ENCODE results near the gene PMPCA. TPM values are rescaled to one million over a fixed set of nuclear protein-coding genes. Genes with fewer than 3 reads are reported as not detected.
A peak's percentile ranks its signal among the peaks of the same experiment; 100 is the strongest.

PMPCA gene
- total RNA-seq, 1 experiment from 2014 or later, result 94.5 TPM

DNA sequence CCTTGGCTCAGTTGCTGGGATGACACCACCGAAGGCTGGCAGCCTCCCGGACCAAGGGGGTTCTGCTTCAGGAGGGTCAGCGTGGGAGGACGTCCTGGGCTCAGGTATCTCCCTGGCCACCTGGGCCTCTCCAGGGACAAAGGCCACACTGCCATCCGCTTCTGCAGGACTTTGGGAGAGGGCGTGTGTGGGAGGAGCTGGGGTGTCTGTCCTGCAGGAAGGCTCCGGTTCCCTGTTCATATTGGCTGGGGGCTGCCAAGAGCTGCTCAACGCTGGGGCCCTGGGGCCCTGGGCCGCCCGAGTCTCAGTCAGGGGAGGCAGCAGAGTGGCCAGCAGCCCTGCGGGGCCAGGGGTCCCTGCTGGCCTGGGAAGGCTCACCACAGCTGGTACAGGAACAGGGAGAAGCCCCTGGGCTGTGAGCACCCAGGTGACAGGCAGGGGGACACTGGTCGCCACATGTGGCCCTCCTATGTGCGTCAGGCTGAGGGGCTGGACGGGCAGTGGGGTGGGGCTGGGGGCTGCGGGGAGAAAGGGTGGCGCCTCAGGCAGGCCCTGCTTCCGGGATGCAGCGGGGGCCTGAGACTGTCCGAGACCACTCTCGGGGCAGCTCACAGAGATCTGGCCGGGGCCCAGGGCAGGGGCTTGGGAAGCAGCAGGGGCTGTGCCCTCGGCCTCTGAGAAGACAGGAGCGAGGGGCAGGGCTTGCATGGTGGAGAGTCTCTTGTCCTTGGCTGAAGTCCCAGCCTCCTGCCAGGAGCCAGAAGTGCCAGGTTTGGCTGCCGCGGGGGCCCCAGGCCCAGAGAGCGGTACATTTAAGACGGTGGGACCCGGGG, 32.1 kb upstream of the PMPCA start:
- TF ChIP-seq, protein P1, sequence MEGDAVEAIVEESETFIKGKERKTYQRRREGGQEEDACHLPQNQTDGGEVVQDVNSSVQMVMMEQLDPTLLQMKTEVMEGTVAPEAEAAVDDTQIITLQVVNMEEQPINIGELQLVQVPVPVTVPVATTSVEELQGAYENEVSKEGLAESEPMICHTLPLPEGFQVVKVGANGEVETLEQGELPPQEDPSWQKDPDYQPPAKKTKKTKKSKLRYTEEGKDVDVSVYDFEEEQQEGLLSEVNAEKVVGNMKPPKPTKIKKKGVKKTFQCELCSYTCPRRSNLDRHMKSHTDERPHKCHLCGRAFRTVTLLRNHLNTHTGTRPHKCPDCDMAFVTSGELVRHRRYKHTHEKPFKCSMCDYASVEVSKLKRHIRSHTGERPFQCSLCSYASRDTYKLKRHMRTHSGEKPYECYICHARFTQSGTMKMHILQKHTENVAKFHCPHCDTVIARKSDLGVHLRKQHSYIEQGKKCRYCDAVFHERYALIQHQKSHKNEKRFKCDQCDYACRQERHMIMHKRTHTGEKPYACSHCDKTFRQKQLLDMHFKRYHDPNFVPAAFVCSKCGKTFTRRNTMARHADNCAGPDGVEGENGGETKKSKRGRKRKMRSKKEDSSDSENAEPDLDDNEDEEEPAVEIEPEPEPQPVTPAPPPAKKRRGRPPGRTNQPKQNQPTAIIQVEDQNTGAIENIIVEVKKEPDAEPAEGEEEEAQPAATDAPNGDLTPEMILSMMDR (conservative IDR thresholded peaks at IDR 0.05), result no peak
- H3K79me2 ChIP-seq (ENCODE audit: insufficient read depth, low read length), result no peaks in the 10 kb centered on the region
- H3K4me1 ChIP-seq (ENCODE audit: insufficient read depth, low read length), result no peaks in the 10 kb centered on the region
- no peak overlapping the region for H2AFZ ChIP-seq (ENCODE audit: low read length)
- H3T11ph ChIP-seq (ENCODE audit: low read length), result no peak overlapping the region
- H3K27me3 Mint-ChIP-seq (ENCODE audit: low read depth), result no peaks in the 10 kb centered on the region
- no peak overlapping the region for H2BK15ac ChIP-seq (ENCODE audit: low read depth, low read length)
- no peaks in the 10 kb centered on the region for H4K20me1 ChIP-seq (ENCODE audit: control insufficient read depth, insufficient read depth, insufficient read length)
- H4K8ac ChIP-seq (replicated peaks; ENCODE audit: insufficient read length, low read depth, low read length), result no peak overlapping the region
- H3K79me1 ChIP-seq (ENCODE audit: insufficient read depth, low read depth, low read length, poor library complexity, severe bottlenecking), result no peaks in the 10 kb centered on the region
- no peak overlapping the region for H3K9ac ChIP-seq (ENCODE audit: extremely low read depth, insufficient read length, low read length)
- no peak overlapping the region for H3K4me3 Mint-ChIP-seq
- H3K18ac ChIP-seq (ENCODE audit: insufficient read length, low read depth, low read length), result no peak overlapping the region
- no peak overlapping the region for H2BK12ac ChIP-seq (ENCODE audit: insufficient read length, low read depth, low read length)
- no peak overlapping the region for H3K4me2 ChIP-seq (ENCODE audit: insufficient read depth, insufficient read length, low read length)
- no peaks in the 10 kb centered on the region for H3K23me2 ChIP-seq (ENCODE audit: insufficient read length, low read depth, low read length, poor library complexity, severe bottlenecking)
- peak overlapping the region in 1 of 3 experiments; percentile 48; a peak in 1 of 7 replicates for H3K27ac Mint-ChIP-seq
- H2BK20ac ChIP-seq (ENCODE audit: low read depth, low read length, poor library complexity, severe bottlenecking), result no peak overlapping the region
- no peak overlapping the region for H3K14ac ChIP-seq (ENCODE audit: insufficient read depth, low read length)
- no peak for DNase-seq
- H2AK5ac ChIP-seq (ENCODE audit: insufficient read length, low read length), result no peak overlapping the region
- no peak overlapping the region for H3K27ac ChIP-seq (ENCODE audit: insufficient read length, low read depth, low read length)
- no peaks in the 10 kb centered on the region for H3K27me3 ChIP-seq (ENCODE audit: insufficient read depth, low read length)
- H3K9me3 ChIP-seq (ENCODE audit: control insufficient read depth, low read depth, low read length), result no peaks in the 10 kb centered on the region
- H3K4ac ChIP-seq (ENCODE audit: low read depth, low read length), result no peak overlapping the region
- no peak overlapping the region for H4K91ac ChIP-seq (ENCODE audit: insufficient read length, low read depth, low read length)
- no peak overlapping the region for H2BK120ac ChIP-seq (ENCODE audit: low read depth, low read length, poor library complexity, severe bottlenecking)
- no peaks in the 10 kb centered on the region for H3K4me1 Mint-ChIP-seq
- no peak overlapping the region for H2BK5ac ChIP-seq (ENCODE audit: insufficient read length, low read length)
- WGBS (ENCODE audit: extremely low coverage, insufficient read length, low lambda C conversion rate), result no CpG with 5 or more reads among the region's 28 CpGs
- H3K56ac ChIP-seq (ENCODE audit: insufficient read length, low read depth, low read length), result no peak overlapping the region
- peaks cover 2 to 36% (median 21%) of the 10 kb centered on the region in 3 experiments; a peak in 5 of 7 replicates for H3K36me3 Mint-ChIP-seq (ENCODE audit: insufficient read depth in 1 of 3, low read depth in 3 of 3)
- no peak overlapping the region for H3K23ac ChIP-seq (ENCODE audit: insufficient read length, low read depth, low read length)
- no peaks in the 10 kb centered on the region for H3K9me3 Mint-ChIP-seq
- H4K5ac ChIP-seq (ENCODE audit: insufficient read length, low read depth, low read length), result no peak overlapping the region
